Uterus (tissue), 4 donors: Measurements from ENCODE around the gene CLEC3B. TPM values are rescaled to one million over a fixed set of nuclear protein-coding genes. Genes with fewer than 3 reads are reported as not detected.

ENCODE experiments used
- DNase-seq, 2 donors: peaks; one replicate each; pipeline ENCODE4 v3.0.0-alpha.2; 2019 to 2020
- H3K27ac ChIP-seq, 2 donors: fragments of 200-600 bp; sonication (generic); 1 replicate in 1 of 2; 2 replicates in 1 of 2; pipeline ENCODE4 v1.5.1; 2016 to 2018
- H3K27me3 ChIP-seq, 2 donors: fragments of 200-600 bp; sonication (generic); one replicate each; pipeline ENCODE4 v1.5.1; 2018 to 2019; ENCODE audit warnings: control low read depth in 1 of 2
- H3K36me3 ChIP-seq, 2 donors: fragments of 200-600 bp; sonication (generic); one replicate each; pipeline ENCODE4 v1.5.1; 2019; ENCODE audit warnings: control low read depth in 1 of 2
- H3K4me1 ChIP-seq, 2 donors: fragments of 200-600 bp; sonication (generic); one replicate each; pipeline ENCODE4 v1.5.1; 2018 to 2019; ENCODE audit warnings: control low read depth in 1 of 2
- H3K4me3 ChIP-seq, 2 donors: fragments of 200-600 bp; sonication (generic); 1 replicate in 1 of 2; 2 replicates in 1 of 2; pipeline ENCODE4 v1.5.1; 2018 to 2019; ENCODE audit warnings: mild to moderate bottlenecking in 1 of 2
- H3K9me3 ChIP-seq, 2 donors: fragments of 200-600 bp; sonication (generic); one replicate each; pipeline ENCODE4 v1.5.1; 2019; ENCODE audit warnings: control low read depth in 1 of 2
- POLR2A ChIP-seq, 2 donors: fragments of 450-650 bp; IDR thresholded peaks; one replicate each; pipeline ENCODE4 v1.6.1; 2016; ENCODE audit warnings: antibody characterized with exemption in 2 of 2, mild to moderate bottlenecking in 1 of 2, moderate library complexity in 1 of 2
- intact Hi-C: fragments of 100-400 bp; cut with DNase I; formaldehyde crosslinking; loops from one replicate; pipeline ENCODE4 v1.15.1; 2023; ENCODE audit warnings: low total_unique reads
- total RNA-seq, 4 donors: library from RNA; depleted of rRNA in 3 of 4; stranded (reverse); fragments of >200 nt in 3 of 4; gene quantifications; one replicate each; pipeline versions ENCODE4 v1.1.0 to v1.2.4, GENCODE V29; 2014 to 2023
- TF ChIP-seq, protein P1 (sequence below), 4 experiments: fragments of 200-600 bp in 2 of 4; fragments of 450-650 bp in 2 of 4; sonication (generic) in 2 of 4; IDR thresholded peaks; one replicate each; pipeline ENCODE4 v1.5.1; 2016 to 2019; ENCODE audit warnings: antibody characterized with exemption in 4 of 4, mild to moderate bottlenecking in 2 of 4, moderate library complexity in 1 of 4
- donor health status: DM: yes; HTN: yes; CAD: no.

CLEC3B gene
- total RNA-seq, 4 donors from 2014 or later = 35.0 to 248 (median 62.6) TPM

GRCh38 chr3:45008117-45008516, 18.0 kb upstream of the CLEC3B start:
- Histone ChIP-seq H3K9me3 (no peaks in the 10 kb centered on the region), H3K36me3 (no peaks in the 10 kb centered on the region), H3K27ac (no peak overlapping the region), H3K4me1 (peaks cover 7 to 14% of the 10 kb centered on the region in 2 donors), H3K27me3 (no peaks in the 10 kb centered on the region), H3K4me3 (no peak overlapping the region)
- intact Hi-C loops = no loop called here
- no peak for DNase-seq
- TF ChIP-seq POLR2A (IDR thresholded peaks at IDR 0.05) = no peak
- TF ChIP-seq, protein P1, sequence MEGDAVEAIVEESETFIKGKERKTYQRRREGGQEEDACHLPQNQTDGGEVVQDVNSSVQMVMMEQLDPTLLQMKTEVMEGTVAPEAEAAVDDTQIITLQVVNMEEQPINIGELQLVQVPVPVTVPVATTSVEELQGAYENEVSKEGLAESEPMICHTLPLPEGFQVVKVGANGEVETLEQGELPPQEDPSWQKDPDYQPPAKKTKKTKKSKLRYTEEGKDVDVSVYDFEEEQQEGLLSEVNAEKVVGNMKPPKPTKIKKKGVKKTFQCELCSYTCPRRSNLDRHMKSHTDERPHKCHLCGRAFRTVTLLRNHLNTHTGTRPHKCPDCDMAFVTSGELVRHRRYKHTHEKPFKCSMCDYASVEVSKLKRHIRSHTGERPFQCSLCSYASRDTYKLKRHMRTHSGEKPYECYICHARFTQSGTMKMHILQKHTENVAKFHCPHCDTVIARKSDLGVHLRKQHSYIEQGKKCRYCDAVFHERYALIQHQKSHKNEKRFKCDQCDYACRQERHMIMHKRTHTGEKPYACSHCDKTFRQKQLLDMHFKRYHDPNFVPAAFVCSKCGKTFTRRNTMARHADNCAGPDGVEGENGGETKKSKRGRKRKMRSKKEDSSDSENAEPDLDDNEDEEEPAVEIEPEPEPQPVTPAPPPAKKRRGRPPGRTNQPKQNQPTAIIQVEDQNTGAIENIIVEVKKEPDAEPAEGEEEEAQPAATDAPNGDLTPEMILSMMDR (IDR thresholded peaks at IDR 0.05) = no peak

DNA sequence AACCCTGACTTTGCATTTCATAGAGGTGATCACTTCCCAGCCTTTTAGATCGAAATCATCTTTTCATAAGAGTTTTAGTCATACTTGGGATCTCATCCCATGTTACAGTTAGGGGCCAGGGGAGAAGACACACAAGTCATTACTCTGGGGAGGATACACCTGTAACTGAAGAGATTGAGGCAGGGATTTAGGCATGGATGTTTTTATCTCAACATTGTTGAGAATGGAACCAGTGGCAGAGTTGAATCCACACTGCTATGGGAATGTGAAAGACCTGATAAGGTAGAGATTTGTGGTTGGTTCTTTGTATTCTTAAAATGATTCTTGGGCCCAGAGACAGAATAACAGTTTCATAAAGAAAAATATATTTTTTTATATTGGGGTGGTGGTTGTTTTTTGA, 16.2 kb upstream of the CLEC3B start:
- H3K4me3 ChIP-seq = no peak overlapping the region
- no peaks in the 10 kb centered on the region for H3K36me3 ChIP-seq
- H3K4me1 ChIP-seq = peaks cover 8 to 22% of the 10 kb centered on the region in 2 donors
- no peak for DNase-seq
- H3K27ac ChIP-seq = peak overlapping the region; percentile 83 to 91
- TF ChIP-seq POLR2A (IDR thresholded peaks at IDR 0.05) = no peak
- TF ChIP-seq, protein P1 (IDR thresholded peaks at IDR 0.05) = no peak
- no peaks in the 10 kb centered on the region for H3K27me3 ChIP-seq
- H3K9me3 ChIP-seq = no peaks in the 10 kb centered on the region
- intact Hi-C loops = no loop called here

DNA sequence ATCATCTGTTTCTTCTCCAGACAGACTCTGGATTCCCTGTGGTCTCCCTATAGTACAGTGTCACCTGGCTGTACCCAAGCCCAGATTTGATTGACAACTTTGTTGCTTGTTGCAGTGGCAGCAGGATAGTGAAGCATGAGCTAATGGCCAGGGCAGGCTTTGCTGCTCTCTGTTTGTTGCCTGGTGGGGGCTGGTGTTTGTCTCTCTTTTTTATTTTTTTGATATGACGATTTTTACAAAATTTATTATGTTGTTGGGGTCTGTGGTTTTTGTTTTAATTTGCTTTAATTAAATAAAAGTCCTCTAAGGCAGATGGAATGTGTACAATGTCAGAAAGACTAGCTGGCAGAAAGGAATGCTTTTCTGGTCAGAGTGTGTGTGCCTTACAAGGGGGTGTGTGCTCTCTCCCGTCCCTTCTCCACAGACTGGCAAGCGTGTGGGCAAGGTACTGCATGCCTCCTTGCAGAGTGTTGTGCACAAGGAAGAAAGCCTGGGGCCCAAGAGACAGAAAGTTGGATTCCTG, 15.2 kb upstream of the CLEC3B start:
- no peak for DNase-seq
- no peak overlapping the region for H3K4me3 ChIP-seq
- no peaks in the 10 kb centered on the region for H3K27me3 ChIP-seq
- H3K36me3 ChIP-seq = no peaks in the 10 kb centered on the region
- H3K9me3 ChIP-seq = no peaks in the 10 kb centered on the region
- TF ChIP-seq, protein P1 (IDR thresholded peaks at IDR 0.05) = no peak
- no peak for TF ChIP-seq POLR2A (IDR thresholded peaks at IDR 0.05)
- peak overlapping the region; percentile 83 to 91 for H3K27ac ChIP-seq
- intact Hi-C loops = no loop called here
- peaks cover 8 to 22% of the 10 kb centered on the region in 2 donors for H3K4me1 ChIP-seq

GRCh38 chr3:45011756-45012508, 14.2 kb upstream of the CLEC3B start:
- Histone ChIP-seq H3K27me3 (no peaks in the 10 kb centered on the region), H3K9me3 (no peaks in the 10 kb centered on the region), H3K27ac (peak overlapping the region; percentile 83 to 91), H3K4me3 (no peak overlapping the region), H3K36me3 (no peaks in the 10 kb centered on the region), H3K4me1 (peaks cover 8 to 22% of the 10 kb centered on the region in 2 donors)
- DNase-seq = peak; percentile 80 to 82
- intact Hi-C loops = no loop called here
- TF ChIP-seq, protein P1 (IDR thresholded peaks at IDR 0.05) = no peak
- no peak for TF ChIP-seq POLR2A (IDR thresholded peaks at IDR 0.05)

DNA sequence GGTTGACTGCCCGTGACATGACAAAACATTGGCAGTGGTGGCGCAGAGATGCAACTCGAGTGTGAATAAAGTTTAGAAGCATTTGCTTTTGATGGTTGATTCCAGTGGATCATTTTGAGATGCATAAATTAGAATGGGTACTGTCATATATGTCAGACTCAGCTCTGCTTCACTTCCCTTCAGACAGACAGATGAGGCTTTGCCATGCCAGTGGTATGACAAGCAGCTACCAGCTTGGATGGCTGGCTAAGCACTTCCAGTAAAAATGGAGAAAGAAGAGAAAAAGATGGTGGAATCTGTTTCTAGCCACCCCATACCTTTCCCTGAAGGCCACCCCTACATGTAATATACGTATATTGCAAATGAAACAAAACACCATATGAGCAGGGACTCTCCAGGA, 13.5 kb upstream of the CLEC3B start:
- no peaks in the 10 kb centered on the region for H3K36me3 ChIP-seq
- no peak overlapping the region for H3K4me3 ChIP-seq
- DNase-seq = no peak
- no peak for TF ChIP-seq POLR2A (IDR thresholded peaks at IDR 0.05)
- TF ChIP-seq, protein P1 (IDR thresholded peaks at IDR 0.05) = no peak
- intact Hi-C loops = no loop called here
- no peaks in the 10 kb centered on the region for H3K9me3 ChIP-seq
- H3K27me3 ChIP-seq = no peaks in the 10 kb centered on the region
- H3K27ac ChIP-seq = peak overlapping the region; percentile 83 to 91
- H3K4me1 ChIP-seq = peaks cover 8 to 22% of the 10 kb centered on the region in 2 donors
